NB4 (cell line): Measurements from ENCODE around the gene KLHDC3.

Experiments used
- DNase-seq: peaks from one replicate; pipeline ENCODE4 v3.0.0; 2010; ENCODE audit warnings: low read depth
- H3K4me3 ChIP-seq: one replicate; pipeline ENCODE4 v1.5.1; 2011; ENCODE audit warnings: mild to moderate bottlenecking, low read depth, low read length, moderate library complexity
- MYC ChIP-seq: IDR thresholded peaks from 2 replicates; pipeline ENCODE4 v1.6.1; 2011; ENCODE audit warnings: low read depth, low read length
- POLR2A ChIP-seq: IDR thresholded peaks from 2 replicates; pipeline ENCODE4 v1.6.1; 2011; ENCODE audit warnings: mild to moderate bottlenecking; ENCODE audit not compliant: insufficient read length; ENCODE audit errors: extremely low read depth
- TF ChIP-seq, protein P1 (sequence below): IDR thresholded peaks from 2 replicates; pipeline ENCODE4 v1.6.1; 2011; ENCODE audit warnings: low read depth, low read length
- TF ChIP-seq, protein P2 (sequence below): IDR thresholded peaks from one replicate; pipeline ENCODE4 v1.5.1; 2012; ENCODE audit warnings: low read depth, low read length

KLHDC3 gene

DNA sequence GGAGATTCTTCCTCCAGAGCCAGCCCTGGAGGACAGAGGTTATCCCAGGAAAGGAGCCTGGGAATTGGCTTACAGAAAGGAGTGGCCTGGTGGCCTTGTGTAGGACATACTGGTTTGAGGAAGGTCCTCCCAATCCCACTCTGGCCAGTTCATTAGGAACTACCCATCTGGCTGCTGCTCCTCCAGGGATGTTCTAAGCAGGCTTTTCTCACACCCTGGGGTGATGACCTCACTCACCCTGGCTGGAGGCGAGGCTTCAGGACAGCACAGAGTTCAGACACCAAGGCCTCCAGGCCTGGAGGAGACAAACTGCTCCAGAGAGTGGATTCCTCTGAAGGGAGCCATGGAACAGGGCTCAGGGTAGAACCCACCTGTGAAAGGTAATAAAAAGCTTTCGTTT lies 44.6 kb upstream of the KLHDC3 start:
- no peak for DNase-seq
- H3K4me3 ChIP-seq = no peak overlapping the region
- no peak for TF ChIP-seq POLR2A
- TF ChIP-seq, protein P1, sequence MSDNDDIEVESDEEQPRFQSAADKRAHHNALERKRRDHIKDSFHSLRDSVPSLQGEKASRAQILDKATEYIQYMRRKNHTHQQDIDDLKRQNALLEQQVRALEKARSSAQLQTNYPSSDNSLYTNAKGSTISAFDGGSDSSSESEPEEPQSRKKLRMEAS = no peak
- TF ChIP-seq, protein P2, sequence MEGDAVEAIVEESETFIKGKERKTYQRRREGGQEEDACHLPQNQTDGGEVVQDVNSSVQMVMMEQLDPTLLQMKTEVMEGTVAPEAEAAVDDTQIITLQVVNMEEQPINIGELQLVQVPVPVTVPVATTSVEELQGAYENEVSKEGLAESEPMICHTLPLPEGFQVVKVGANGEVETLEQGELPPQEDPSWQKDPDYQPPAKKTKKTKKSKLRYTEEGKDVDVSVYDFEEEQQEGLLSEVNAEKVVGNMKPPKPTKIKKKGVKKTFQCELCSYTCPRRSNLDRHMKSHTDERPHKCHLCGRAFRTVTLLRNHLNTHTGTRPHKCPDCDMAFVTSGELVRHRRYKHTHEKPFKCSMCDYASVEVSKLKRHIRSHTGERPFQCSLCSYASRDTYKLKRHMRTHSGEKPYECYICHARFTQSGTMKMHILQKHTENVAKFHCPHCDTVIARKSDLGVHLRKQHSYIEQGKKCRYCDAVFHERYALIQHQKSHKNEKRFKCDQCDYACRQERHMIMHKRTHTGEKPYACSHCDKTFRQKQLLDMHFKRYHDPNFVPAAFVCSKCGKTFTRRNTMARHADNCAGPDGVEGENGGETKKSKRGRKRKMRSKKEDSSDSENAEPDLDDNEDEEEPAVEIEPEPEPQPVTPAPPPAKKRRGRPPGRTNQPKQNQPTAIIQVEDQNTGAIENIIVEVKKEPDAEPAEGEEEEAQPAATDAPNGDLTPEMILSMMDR = no peak
- no peak for TF ChIP-seq MYC

- no peak overlapping the region for H3K4me3 ChIP-seq
- TF ChIP-seq MYC (no peak), POLR2A (no peak)
- TF ChIP-seq, protein P1 = no peak
- TF ChIP-seq, protein P2 = no peak
- no peak for DNase-seq
These were observed 44.1 kb upstream of the KLHDC3 start for GRCh38 chr6:42969934-42970333.

- DNase-seq = peak; percentile 71
- H3K4me3 ChIP-seq = no peak overlapping the region
- TF ChIP-seq, protein P2 = no peak
- TF ChIP-seq POLR2A (no peak), MYC (no peak)
- TF ChIP-seq, protein P1 = no peak
These were observed 43.0 kb upstream of the KLHDC3 start for GRCh38 chr6:42970871-42971612.

DNA sequence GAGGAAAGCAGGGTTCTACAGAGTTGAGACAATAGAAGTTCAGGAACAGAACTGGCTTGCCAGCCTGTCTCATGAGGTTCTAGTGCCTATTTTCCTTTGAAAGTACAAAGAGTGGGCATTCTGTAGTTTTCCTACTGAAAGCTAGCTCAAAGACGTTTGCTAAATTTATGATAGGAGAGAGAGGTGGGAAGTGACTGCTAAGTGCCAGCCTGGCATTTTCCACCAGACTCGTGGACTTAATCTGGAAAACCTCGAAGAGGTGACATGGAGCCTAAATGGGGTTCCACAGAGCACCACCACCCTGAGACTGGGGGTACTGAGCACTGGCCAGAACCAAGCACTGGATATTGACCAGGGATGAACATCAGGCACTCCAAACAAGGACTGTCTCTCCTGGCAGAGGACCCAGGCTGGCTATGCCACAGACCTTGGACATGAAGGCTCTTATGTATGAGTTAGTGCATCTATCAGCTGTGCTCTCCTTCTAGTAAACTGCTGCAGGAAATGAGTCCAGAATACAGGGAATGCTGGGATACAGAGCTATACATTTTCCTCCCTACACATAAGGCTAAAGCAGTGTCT lies 42.2 kb upstream of the KLHDC3 start:
- no peak overlapping the region for H3K4me3 ChIP-seq
- TF ChIP-seq MYC (no peak), POLR2A (no peak)
- TF ChIP-seq, protein P2 = no peak
- TF ChIP-seq, protein P1 = no peak
- DNase-seq = no peak

DNA sequence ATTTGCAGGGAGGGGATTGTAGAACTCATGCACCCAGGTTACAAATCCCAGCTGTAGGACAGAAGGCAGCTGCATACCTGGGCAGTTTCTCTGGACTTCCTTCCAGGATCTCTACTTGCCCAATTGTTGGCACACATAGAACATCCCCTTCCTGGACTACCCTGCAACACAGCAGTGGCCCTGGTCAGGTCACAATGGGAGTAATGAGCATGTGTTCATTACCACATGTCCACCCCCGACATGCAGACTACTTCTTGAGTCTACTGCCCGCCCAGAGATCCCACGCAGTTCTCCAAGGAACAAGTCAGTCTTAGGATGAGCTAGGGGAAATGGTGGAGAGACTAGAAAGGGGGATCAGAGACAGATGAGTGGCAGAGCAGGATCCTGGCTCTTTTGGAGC lies 40.1 kb upstream of the KLHDC3 start:
- TF ChIP-seq, protein P1 = 0 out of 2 replicates have a peak, but pooled peaks have one; percentile 17
- TF ChIP-seq, protein P2 = no peak
- TF ChIP-seq MYC (no peak), POLR2A (no peak)
- DNase-seq = peak; percentile 24
- no peak overlapping the region for H3K4me3 ChIP-seq
